ENCODE data around the gene EIF4B. TPM values are rescaled to one million over a fixed set of nuclear protein-coding genes. Genes with fewer than 3 reads are reported as not detected.

Gene EIF4B
- total RNA-seq, 2 experiments from 2014 or later, result 704 to 720 TPM

GRCh38 chr12:53048033-53048779 is 42.0 kb downstream of the EIF4B start:
- Mint-ChIP-seq H3K27ac (no peak overlapping the region), H3K9me3 (no peaks in the 10 kb centered on the region), H3K4me1 (peaks cover 26% of the 10 kb centered on the region), H3K36me3 (no peaks in the 10 kb centered on the region), H3K4me3 (no peak overlapping the region), H3K27me3 (peaks cover 12% of the 10 kb centered on the region)
- no peak for DNase-seq

GRCh38 chr12:53048780-53049401 is 42.6 kb downstream of the EIF4B start:
- H3K4me1 Mint-ChIP-seq, result peaks cover 26% of the 10 kb centered on the region
- no peaks in the 10 kb centered on the region for H3K9me3 Mint-ChIP-seq
- DNase-seq, result no peak
- no peak overlapping the region for H3K27ac Mint-ChIP-seq
- H3K4me3 Mint-ChIP-seq, result no peak overlapping the region
- H3K36me3 Mint-ChIP-seq, result no peaks in the 10 kb centered on the region
- peaks cover 12% of the 10 kb centered on the region for H3K27me3 Mint-ChIP-seq

GRCh38 chr12:53049571-53050318 is 43.5 kb downstream of the EIF4B start, which contains the start of gene TNS2:
TNS2 (plus strand) TSS chr12:53050065; CDS start chr12:53050186, 121 bp downstream.
- Mint-ChIP-seq H3K9me3 (no peaks in the 10 kb centered on the region), H3K4me1 (peaks cover 31% of the 10 kb centered on the region), H3K36me3 (no peaks in the 10 kb centered on the region), H3K27me3 (peaks cover 12% of the 10 kb centered on the region), H3K4me3 (no peak within 1 kb of the TSS), H3K27ac (no peak within 1 kb of the TSS)
- DNase-seq, result no peak

- no peak for DNase-seq
- Mint-ChIP-seq H3K27me3 (peaks cover 7% of the 10 kb centered on the region), H3K9me3 (no peaks in the 10 kb centered on the region), H3K36me3 (no peaks in the 10 kb centered on the region), H3K27ac (no peak overlapping the region), H3K4me1 (peaks cover 31% of the 10 kb centered on the region), H3K4me3 (no peak overlapping the region)
These were observed 44.3 kb downstream of the EIF4B start for GRCh38 chr12:53050426-53051057.

GRCh38 chr12:53051058-53051880 is 45.0 kb downstream of the EIF4B start:
- Mint-ChIP-seq H3K27me3 (peaks cover 2% of the 10 kb centered on the region), H3K27ac (no peak overlapping the region), H3K4me3 (no peak overlapping the region), H3K4me1 (peaks cover 24% of the 10 kb centered on the region), H3K9me3 (no peaks in the 10 kb centered on the region), H3K36me3 (no peaks in the 10 kb centered on the region)
- no peak for DNase-seq

GRCh38 chr12:53051881-53052412 is 45.7 kb downstream of the EIF4B start:
- Mint-ChIP-seq H3K36me3 (no peaks in the 10 kb centered on the region), H3K27me3 (no peaks in the 10 kb centered on the region), H3K27ac (no peak overlapping the region), H3K9me3 (no peaks in the 10 kb centered on the region), H3K4me3 (no peak overlapping the region), H3K4me1 (peaks cover 20% of the 10 kb centered on the region)
- no peak for DNase-seq

GRCh38 chr12:53052419-53053217 is 46.4 kb downstream of the EIF4B start:
- H3K9me3 Mint-ChIP-seq, result no peaks in the 10 kb centered on the region
- no peaks in the 10 kb centered on the region for H3K27me3 Mint-ChIP-seq
- no peak overlapping the region for H3K4me3 Mint-ChIP-seq
- no peak overlapping the region for H3K27ac Mint-ChIP-seq
- no peak for DNase-seq
- peaks cover 20% of the 10 kb centered on the region for H3K4me1 Mint-ChIP-seq
- H3K36me3 Mint-ChIP-seq, result no peaks in the 10 kb centered on the region

GRCh38 chr12:53053218-53054111 is 47.2 kb downstream of the EIF4B start:
- Mint-ChIP-seq H3K9me3 (no peaks in the 10 kb centered on the region), H3K27me3 (no peaks in the 10 kb centered on the region), H3K36me3 (no peaks in the 10 kb centered on the region), H3K4me1 (peaks cover 16% of the 10 kb centered on the region), H3K27ac (peak overlapping the region; percentile 94), H3K4me3 (peak overlapping the region; percentile 92)
- peak; percentile 59 for DNase-seq

- H3K36me3 Mint-ChIP-seq, result no peaks in the 10 kb centered on the region
- H3K4me1 Mint-ChIP-seq, result peaks cover 9% of the 10 kb centered on the region
- no peaks in the 10 kb centered on the region for H3K27me3 Mint-ChIP-seq
- peak overlapping the region; percentile 94 for H3K27ac Mint-ChIP-seq
- peak; percentile 90 for DNase-seq
- H3K9me3 Mint-ChIP-seq, result no peaks in the 10 kb centered on the region
- peak overlapping the region; percentile 92 for H3K4me3 Mint-ChIP-seq
These were observed 48.0 kb downstream of the EIF4B start for GRCh38 chr12:53054112-53054878.

- no peak overlapping the region for H3K4me3 Mint-ChIP-seq
- H3K27ac Mint-ChIP-seq, result no peak overlapping the region
- H3K4me1 Mint-ChIP-seq, result peaks cover 5% of the 10 kb centered on the region
- DNase-seq, result no peak
- H3K9me3 Mint-ChIP-seq, result no peaks in the 10 kb centered on the region
- no peaks in the 10 kb centered on the region for H3K36me3 Mint-ChIP-seq
- H3K27me3 Mint-ChIP-seq, result no peaks in the 10 kb centered on the region
These were observed 49.4 kb downstream of the EIF4B start for GRCh38 chr12:53055471-53056266.

- DNase-seq, result no peak
- no peak overlapping the region for H3K4me3 Mint-ChIP-seq
- no peaks in the 10 kb centered on the region for H3K9me3 Mint-ChIP-seq
- no peaks in the 10 kb centered on the region for H3K27me3 Mint-ChIP-seq
- H3K36me3 Mint-ChIP-seq, result no peaks in the 10 kb centered on the region
- peaks cover 5% of the 10 kb centered on the region for H3K4me1 Mint-ChIP-seq
- no peak overlapping the region for H3K27ac Mint-ChIP-seq
These were observed 50.0 kb downstream of the EIF4B start for GRCh38 chr12:53056296-53056695.
